Cardiac fibroblast (primary cell): ENCODE results near the gene CNGB1.

Experiments used
- DNase-seq, 2 donors: peaks; one replicate each; pipeline versions ENCODE4 v3.0.0 to v3.0.0-alpha.2; 2010; ENCODE audit warnings: low read depth in 2 of 2
- H3K4me3 ChIP-seq, 2 donors: replicated peaks in 1 of 2; 1 replicate in 1 of 2; 2 replicates in 1 of 2; pipeline ENCODE4 v1.5.1; 2011; ENCODE audit warnings: low read depth in 2 of 2, low read length in 2 of 2, mild to moderate bottlenecking in 2 of 2, moderate library complexity in 1 of 2
- TF ChIP-seq, protein P1 (sequence below): IDR thresholded peaks from one replicate; pipeline ENCODE4 v1.5.1; 2011; ENCODE audit warnings: low read depth, mild to moderate bottlenecking, low read length, inconsistent platforms

CNGB1 gene

DNA sequence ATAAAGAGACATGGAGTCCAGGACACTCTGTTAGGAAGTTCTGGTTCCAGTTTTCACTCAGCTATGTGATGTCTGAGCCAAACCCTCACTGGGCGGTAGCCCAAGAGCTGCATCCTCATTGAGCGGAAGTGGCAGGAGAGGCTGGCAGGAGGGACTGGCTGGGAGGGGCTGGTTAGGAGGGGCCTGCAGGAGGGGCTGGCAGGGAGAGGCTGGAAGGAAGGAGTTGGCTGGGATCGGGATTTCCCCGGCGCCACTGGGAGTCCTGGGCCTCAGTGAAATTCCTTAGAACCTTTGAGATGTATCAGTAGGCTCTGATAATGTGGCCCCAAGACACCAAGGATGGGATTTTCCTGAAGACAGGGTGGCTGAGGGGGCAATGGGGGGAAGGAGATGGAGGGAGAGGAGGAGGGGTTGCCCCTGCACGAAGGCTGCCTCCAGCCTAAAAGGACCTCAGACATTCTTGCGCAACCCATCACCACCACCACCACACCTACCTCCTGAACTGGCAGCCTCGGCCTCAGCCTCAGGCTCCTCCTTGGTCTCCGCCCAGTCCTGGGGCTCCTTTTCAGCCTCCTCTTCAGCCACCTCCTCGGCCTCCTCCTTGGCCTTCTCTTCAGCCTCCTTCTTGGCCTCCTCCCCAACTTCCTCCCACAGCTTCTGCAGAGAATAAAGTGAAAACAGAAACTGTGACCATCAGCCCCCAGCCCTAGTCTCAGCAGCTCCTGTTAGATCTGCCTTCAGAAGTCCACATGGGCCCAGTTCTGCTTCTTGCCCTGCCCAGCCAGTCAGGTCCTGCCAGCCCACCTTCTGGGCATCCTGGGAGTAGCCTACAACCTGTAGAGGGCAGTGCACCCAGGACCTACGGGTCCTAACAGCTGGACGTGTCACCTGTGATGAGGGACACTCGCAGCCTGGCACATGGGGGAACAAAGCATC is 31.7 kb downstream of the CNGB1 start:
- TF ChIP-seq, protein P1, sequence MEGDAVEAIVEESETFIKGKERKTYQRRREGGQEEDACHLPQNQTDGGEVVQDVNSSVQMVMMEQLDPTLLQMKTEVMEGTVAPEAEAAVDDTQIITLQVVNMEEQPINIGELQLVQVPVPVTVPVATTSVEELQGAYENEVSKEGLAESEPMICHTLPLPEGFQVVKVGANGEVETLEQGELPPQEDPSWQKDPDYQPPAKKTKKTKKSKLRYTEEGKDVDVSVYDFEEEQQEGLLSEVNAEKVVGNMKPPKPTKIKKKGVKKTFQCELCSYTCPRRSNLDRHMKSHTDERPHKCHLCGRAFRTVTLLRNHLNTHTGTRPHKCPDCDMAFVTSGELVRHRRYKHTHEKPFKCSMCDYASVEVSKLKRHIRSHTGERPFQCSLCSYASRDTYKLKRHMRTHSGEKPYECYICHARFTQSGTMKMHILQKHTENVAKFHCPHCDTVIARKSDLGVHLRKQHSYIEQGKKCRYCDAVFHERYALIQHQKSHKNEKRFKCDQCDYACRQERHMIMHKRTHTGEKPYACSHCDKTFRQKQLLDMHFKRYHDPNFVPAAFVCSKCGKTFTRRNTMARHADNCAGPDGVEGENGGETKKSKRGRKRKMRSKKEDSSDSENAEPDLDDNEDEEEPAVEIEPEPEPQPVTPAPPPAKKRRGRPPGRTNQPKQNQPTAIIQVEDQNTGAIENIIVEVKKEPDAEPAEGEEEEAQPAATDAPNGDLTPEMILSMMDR = peak; percentile 21
- H3K4me3 ChIP-seq = no peak overlapping the region
- peak; percentile 61 to 90 for DNase-seq

DNA sequence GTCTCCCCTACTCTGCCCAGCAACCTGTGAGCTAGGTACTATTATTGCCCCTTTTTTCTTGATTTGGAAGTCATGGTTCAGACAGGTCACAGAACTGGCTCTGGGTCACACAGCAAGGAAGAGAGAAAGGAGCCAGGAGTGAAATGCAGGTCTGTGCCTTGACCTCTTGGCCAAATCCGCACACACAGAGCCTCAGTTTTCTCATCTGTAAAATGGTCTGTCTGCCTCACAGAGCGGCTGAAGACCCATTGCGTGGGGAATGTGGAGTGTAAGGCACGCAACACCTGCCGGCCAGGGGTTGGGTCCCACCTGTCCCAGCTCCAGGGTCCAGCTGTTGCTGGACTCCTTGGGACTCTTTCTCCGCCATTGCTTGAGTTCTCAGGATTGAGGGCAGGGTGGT is 32.4 kb downstream of the CNGB1 start:
- DNase-seq = no peak
- no peak overlapping the region for H3K4me3 ChIP-seq
- TF ChIP-seq, protein P1 = no peak

DNA sequence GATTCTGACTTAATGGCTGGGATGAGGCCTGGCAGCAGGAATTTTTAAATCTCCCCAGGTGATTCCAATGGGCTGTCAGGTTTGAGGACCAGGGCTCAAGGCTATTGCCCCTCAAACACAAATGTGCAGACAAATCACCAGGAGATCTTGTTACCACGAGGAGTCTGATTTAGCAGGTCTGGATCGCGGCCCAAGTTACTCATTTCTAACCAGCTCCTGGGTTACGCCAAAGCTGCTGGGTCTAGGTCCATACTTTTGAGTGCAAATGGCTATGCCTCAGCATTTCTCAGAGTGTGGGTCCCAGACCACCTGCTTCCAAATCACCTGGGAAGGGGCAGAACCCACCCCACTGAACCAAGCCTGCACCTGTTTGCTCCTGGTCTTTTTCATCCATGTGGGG is 33.1 kb downstream of the CNGB1 start:
- no peak for DNase-seq
- no peak overlapping the region for H3K4me3 ChIP-seq
- TF ChIP-seq, protein P1 = no peak

DNA sequence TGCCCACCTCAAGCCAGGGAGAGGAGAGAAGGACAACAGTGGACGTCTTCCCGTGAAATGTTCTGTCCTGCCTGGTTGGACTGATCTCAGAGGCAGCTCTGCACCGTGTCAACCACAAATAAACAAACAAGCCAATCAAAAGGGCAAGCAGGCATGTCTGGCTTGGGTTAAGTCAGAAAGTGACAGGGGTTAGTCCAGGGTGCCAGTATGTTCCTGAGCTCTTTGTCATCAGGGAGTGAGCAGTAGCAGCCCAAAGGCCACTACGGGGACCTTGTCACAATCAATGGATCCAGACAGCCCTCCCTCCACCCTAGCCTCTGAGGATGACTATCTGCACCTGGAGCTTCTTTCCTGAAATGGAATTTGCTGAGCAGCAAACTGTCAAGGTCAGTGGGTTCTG is 35.0 kb downstream of the CNGB1 start:
- no peak overlapping the region for H3K4me3 ChIP-seq
- TF ChIP-seq, protein P1 = no peak
- no peak for DNase-seq

DNA sequence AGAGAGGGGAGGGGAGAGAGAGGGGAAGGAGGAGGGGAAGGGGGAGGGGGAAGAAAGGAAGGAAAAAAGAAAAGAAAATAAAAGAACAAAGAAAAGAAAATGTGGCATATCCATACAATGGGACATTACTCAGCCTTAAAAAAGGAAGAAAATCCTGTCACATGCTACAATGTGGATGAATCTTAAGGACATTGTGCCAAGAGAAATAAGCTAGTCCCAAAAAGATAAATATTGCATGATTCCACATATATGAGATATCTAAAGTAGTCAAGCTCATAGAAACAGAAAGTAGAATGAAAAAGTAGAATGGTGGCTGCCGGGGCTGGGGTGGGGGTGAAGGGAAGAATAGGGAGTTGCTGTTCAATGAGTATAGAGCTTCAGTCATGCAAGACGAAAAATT is 40.4 kb downstream of the CNGB1 start:
- DNase-seq = peak in 1 of 2 donors; percentile 58
- no peak overlapping the region for H3K4me3 ChIP-seq
- TF ChIP-seq, protein P1 = no peak

DNA sequence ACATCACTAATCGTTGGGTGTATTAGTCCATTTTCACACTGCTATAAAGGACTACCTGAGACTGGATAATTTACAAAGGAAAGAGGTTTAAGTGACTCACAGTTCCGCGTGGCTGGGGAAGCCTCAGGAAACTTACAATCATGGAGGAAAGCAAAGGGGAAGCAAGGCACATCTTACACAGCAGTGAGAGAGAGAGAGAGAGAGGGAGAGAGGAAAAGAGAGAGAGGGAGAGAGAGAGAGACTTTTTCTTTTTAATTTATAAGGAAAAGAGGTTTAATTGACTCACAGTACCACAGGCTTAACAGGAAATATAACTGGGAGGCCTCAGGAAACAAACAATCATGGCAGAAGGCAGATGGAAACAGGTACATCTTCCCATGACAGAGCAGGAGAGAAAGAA is 41.7 kb downstream of the CNGB1 start:
- DNase-seq = no peak
- H3K4me3 ChIP-seq = no peak overlapping the region

More for the DNA sequence above, 41.7 kb downstream of the CNGB1 start:
- TF ChIP-seq, protein P1 = no peak
